K562 (cell line): ENCODE results near the gene VWA1.

Experiments
- CTCF ChIP-seq, 3 experiments: IDR thresholded peaks in 2 of 3; conservative IDR thresholded peaks in 1 of 3; 2 replicates each; pipeline ENCODE4 v1.5.1; 2011 to 2012; ENCODE audit warnings: low read length in 3 of 3, mild to moderate bottlenecking in 3 of 3, control low read depth in 2 of 3, improper control_type of control experiment in 1 of 3, inconsistent platforms in 1 of 3, low read depth in 1 of 3, mixed read lengths in 1 of 3, moderate library complexity in 1 of 3; ENCODE audit not compliant: insufficient read depth in 2 of 3
- EZH2 ChIP-seq: IDR thresholded peaks from 2 replicates; pipeline ENCODE4 v1.6.1; 2012; ENCODE audit warnings: low read depth, mild to moderate bottlenecking, inconsistent platforms, low read length, borderline replicate concordance
- HDAC2 ChIP-seq: fragments of 450-650 bp; IDR thresholded peaks from 2 replicates; pipeline ENCODE4 v1.6.1; 2016; ENCODE audit warnings: mild to moderate bottlenecking
- JUNB ChIP-seq: fragments of 450-650 bp; formaldehyde crosslinking; conservative IDR thresholded peaks from 2 replicates; pipeline ENCODE4 v1.4.0; 2020; ENCODE audit warnings: mild to moderate bottlenecking
- LCOR ChIP-seq: sonication (generic); formaldehyde crosslinking; IDR thresholded peaks from 2 replicates; pipeline ENCODE4 v1.8.0; 2022; ENCODE audit warnings: mild to moderate bottlenecking, missing genetic modification reagents
- MYC ChIP-seq, 2 experiments: fragments of 250-450 bp in 1 of 2; sonication (Bioruptor Pico) in 1 of 2; IDR thresholded peaks; 2 replicates each; pipeline versions ENCODE4 v1.5.1 to v1.6.1; 2012 to 2021; ENCODE audit warnings: low read depth in 2 of 2, borderline replicate concordance in 1 of 2, improper control_type of control experiment in 1 of 2, low read length in 1 of 2, mild to moderate bottlenecking in 1 of 2, moderate library complexity in 1 of 2
- NUFIP1 ChIP-seq: fragments of 450-650 bp; IDR thresholded peaks from 2 replicates; pipeline ENCODE4 v1.6.1; 2018; ENCODE audit not compliant: partially characterized antibody
- SIN3B ChIP-seq: fragments of 450-650 bp; IDR thresholded peaks from 2 replicates; pipeline ENCODE4 v1.6.1; 2017; ENCODE audit warnings: low read depth, mild to moderate bottlenecking, moderate library complexity
- TAF1 ChIP-seq: IDR thresholded peaks from 2 replicates; pipeline ENCODE4 v1.6.1; 2011; ENCODE audit warnings: mild to moderate bottlenecking, low read length, moderate library complexity; ENCODE audit not compliant: insufficient read depth, control insufficient read depth, severe bottlenecking; ENCODE audit errors: extremely low read depth
- ZNF3 ChIP-seq: fragments of 250-450 bp; sonication (Bioruptor Pico); IDR thresholded peaks from 2 replicates; pipeline ENCODE4 v1.5.0; 2021; ENCODE audit warnings: mild to moderate bottlenecking, moderate library complexity
- TF ChIP-seq, protein P1 (sequence below): sonication (generic); formaldehyde crosslinking; IDR thresholded peaks from 2 replicates; pipeline ENCODE4 v1.8.1; 2023; ENCODE audit warnings: mild to moderate bottlenecking, missing genetic modification reagents
- TF ChIP-seq, protein P2 (sequence below), 2 experiments: fragments of 450-650 bp; IDR thresholded peaks; 2 replicates each; pipeline ENCODE4 v1.6.1; 2016; ENCODE audit warnings: mild to moderate bottlenecking in 2 of 2, borderline replicate concordance in 1 of 2, low read depth in 1 of 2, moderate library complexity in 1 of 2

DNA sequence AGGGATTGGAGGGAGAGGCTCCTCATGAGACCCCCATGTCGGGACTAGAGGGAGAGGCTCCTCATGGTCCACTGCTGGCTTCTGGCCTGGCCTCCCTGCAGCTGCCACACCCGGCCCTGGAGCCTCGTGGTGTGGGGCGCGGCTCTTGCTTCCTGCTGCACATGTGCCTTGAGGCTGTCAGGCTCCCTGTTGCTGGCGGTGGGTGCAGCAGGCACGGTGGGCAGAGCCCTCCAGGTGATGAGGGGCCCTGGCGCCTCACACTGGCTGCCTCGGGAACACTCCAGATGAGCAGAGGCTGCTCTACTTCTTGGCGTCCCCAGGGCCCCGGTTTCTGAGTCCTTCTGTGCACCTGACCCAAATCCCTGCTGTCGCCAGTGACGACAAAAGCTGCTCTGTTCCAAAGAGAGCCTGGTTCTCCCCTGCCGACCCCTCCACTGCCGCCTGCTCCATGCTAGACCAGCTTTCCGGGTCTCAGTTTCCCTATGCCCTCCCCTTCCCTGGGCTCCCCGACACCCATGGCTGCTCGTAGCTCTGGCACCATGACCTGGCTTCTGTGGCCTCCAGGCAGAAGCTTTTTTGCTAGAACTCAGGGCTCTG, 26.3 kb downstream of the VWA1 start:
- no peak for TF ChIP-seq EZH2
- no peak for TF ChIP-seq TAF1
- TF ChIP-seq, protein P1, sequence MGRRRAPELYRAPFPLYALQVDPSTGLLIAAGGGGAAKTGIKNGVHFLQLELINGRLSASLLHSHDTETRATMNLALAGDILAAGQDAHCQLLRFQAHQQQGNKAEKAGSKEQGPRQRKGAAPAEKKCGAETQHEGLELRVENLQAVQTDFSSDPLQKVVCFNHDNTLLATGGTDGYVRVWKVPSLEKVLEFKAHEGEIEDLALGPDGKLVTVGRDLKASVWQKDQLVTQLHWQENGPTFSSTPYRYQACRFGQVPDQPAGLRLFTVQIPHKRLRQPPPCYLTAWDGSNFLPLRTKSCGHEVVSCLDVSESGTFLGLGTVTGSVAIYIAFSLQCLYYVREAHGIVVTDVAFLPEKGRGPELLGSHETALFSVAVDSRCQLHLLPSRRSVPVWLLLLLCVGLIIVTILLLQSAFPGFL (CRISPR knock-in tag) = no peak
- no peak for TF ChIP-seq LCOR
- no peak for TF ChIP-seq ZNF3 (CRISPR knock-in tag)
- TF ChIP-seq, protein P2, sequence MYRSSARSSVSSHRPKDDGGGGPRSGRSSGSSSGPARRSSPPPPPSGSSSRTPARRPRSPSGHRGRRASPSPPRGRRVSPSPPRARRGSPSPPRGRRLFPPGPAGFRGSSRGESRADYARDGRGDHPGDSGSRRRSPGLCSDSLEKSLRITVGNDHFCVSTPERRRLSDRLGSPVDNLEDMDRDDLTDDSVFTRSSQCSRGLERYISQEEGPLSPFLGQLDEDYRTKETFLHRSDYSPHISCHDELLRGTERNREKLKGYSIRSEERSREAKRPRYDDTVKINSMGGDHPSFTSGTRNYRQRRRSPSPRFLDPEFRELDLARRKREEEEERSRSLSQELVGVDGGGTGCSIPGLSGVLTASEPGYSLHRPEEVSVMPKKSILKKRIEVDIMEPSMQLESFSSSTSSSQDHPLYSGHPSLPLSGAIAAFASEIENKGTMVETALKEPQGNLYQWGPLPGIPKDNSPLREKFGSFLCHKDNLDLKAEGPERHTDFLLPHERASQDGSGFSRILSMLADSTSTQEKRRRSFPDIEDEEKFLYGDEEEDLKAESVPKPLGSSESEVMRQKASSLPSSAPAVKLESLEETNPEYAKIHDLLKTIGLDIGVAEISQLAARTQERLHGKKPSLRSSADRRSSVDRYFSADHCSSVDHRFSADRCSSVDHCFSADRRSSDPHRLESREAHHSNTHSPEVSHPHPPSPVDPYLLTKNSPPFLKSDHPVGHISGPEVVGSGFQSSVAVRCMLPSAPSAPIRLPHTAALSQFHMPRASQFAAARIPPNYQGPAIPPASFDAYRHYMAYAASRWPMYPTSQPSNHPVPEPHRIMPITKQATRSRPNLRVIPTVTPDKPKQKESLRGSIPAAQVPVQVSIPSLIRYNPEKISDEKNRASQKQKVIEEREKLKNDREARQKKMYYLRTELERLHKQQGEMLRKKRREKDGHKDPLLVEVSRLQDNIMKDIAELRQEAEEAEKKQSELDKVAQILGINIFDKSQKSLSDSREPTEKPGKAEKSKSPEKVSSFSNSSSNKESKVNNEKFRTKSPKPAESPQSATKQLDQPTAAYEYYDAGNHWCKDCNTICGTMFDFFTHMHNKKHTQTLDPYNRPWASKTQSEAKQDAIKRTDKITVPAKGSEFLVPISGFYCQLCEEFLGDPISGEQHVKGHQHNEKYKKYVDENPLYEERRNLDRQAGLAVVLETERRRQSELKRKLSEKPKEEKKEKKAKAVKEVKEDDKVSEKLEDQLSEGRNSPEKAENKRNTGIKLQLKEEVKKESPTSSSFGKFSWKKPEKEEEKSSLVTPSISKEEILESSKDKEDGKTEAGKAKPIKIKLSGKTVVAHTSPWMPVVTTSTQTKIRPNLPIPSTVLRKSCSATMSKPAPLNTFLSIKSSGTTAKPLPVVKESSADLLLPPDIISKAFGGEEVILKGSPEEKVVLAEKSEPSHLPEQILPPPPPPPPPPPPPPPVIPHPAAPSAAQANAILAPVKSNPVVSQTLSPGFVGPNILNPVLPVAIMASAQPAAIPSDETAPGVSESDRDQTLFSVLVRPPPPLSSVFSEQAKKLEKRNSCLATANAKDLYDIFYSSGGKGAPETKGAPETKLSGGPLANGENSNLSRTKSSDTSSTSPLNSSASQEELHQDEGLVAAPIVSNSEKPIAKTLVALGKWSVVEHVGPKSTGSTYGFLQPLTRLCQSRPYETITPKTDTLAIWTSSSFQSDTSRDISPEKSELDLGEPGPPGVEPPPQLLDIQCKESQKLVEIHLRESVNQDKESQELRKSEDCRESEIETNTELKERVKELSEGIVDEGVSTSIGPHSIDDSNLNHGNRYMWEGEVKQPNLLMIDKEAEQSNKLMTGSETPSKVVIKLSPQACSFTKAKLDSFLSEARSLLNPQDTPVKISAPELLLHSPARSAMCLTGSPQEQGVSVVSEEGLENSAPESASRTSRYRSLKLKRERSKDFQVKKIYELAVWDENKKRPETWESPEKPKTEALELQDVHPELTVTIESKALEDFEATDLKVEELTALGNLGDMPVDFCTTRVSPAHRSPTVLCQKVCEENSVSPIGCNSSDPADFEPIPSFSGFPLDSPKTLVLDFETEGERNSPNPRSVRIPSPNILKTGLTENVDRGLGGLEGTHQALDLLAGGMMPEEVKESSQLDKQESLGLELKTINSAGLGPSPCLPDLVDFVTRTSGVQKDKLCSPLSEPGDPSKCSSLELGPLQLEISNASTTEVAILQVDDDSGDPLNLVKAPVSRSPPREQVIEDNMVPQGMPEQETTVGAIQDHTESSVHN (IDR thresholded peaks at IDR 0.05; ENCODE audit: borderline replicate concordance in 1 of 2, low read depth in 1 of 2) = no peak
- TF ChIP-seq NUFIP1 = no peak
- no peak for TF ChIP-seq JUNB
- TF ChIP-seq MYC (IDR thresholded peaks at IDR 0.05; ENCODE audit: low read depth, low read length) = no peak
- TF ChIP-seq MYC (CRISPR knock-in tag; IDR thresholded peaks at IDR 0.05; ENCODE audit: borderline replicate concordance, low read depth) = no peak
- TF ChIP-seq SIN3B = no peak
- TF ChIP-seq CTCF (IDR thresholded peaks at IDR 0.05 in 2 of 3, conservative IDR thresholded peaks at IDR 0.05 in 1 of 3; ENCODE audit: insufficient read depth in 2 of 3, low read depth in 1 of 3, low read length in 3 of 3) = no peak
- TF ChIP-seq HDAC2 = no peak
